ENCODE measurements around the gene SLC7A5. TPM values are rescaled to one million over a fixed set of nuclear protein-coding genes. Genes with fewer than 3 reads are reported as not detected.
A peak's percentile ranks its signal among the peaks of the same experiment; 100 is the strongest.
"Not testable (repeated sequence)": the region's sequence is repeated elsewhere in the genome, so short reads cannot be mapped to it uniquely, and the experiment has no call there.

The SLC7A5 gene
- total and polyA plus RNA-seq, 2 of the 13 experiments (the other 11 are each of a cell fraction or from before 2014, with no cell fraction given): 79.6 to 155 TPM

GRCh38 chr16:87788730-87789436 is 80.4 kb downstream of the SLC7A5 start:
- ChIA-PET CTCF (ENCODE audit: low intra/inter-chr PET ratio, low total read pairs) (interaction anchor here (1.4 kb wide), 1 partner anchor 83 kb away, joined by 4 read pairs; no protein-coding TSS in a partner anchor), POLR2A (interaction anchor here (0.7 to 6.2 kb wide), 25 partner anchors 9 to 162 kb away, joined by 3 to 228 read pairs (median 6); partner anchors contain the start of genes BANP and SLC7A5)
- H4K20me1 ChIP-seq (ENCODE audit: insufficient read depth, low read length); H3K36me3 ChIP-seq (replicated peaks in 1 of 2; ENCODE audit: control insufficient read depth in 1 of 2, insufficient read depth in 2 of 2, low read length in 2 of 2); H3K9me3 ChIP-seq (ENCODE audit: low read length); H3K79me2 ChIP-seq (ENCODE audit: insufficient read depth, low read length); intact Hi-C loops (cut with micrococcal nuclease; ENCODE audit: unreplicated experiment); in situ Hi-C loops (cut with HindIII; ENCODE audit: extremely low pct_ligation_motif_present, low pct_unique_long_range_greater_than_20kb); DNase-seq (ENCODE audit: low spot score); H2AFZ ChIP-seq (ENCODE audit: low read length); H3K27me3 ChIP-seq (ENCODE audit: control insufficient read depth in 1 of 2, insufficient read depth in 2 of 2, low read length in 2 of 2): not testable (repeated sequence)
- H3K4me2 ChIP-seq (ENCODE audit: low read depth, low read length): peak overlapping the region; percentile 82
- peak overlapping the region; percentile 4 to 64 (median 6); a peak in 4 of 6 replicates for H3K4me3 ChIP-seq (replicated peaks in 1 of 3; ENCODE audit: insufficient read depth in 1 of 3, low read depth in 2 of 3, low read length in 3 of 3)
- WGBS (ENCODE audit: low lambda C conversion rate): 10% methylated on average over 10 of the region's 10 CpGs
- peaks cover 78% of the 10 kb centered on the region for H3K4me1 ChIP-seq (ENCODE audit: insufficient read depth, low read length)
- BruUV-seq (replicated peaks): TSS peak; percentile 89
- FAIRE-seq: peak; percentile 48
- peak; percentile 9 for ATAC-seq
- peak overlapping the region; percentile 88 for H3K27ac ChIP-seq (ENCODE audit: extremely low read length, insufficient read depth, low read length)
- peak overlapping the region; percentile 76 for H3K9ac ChIP-seq (ENCODE audit: insufficient read depth, low read depth, low read length)
- TF ChIP-seq ZBTB33 (CRISPR knock-in tag; IDR thresholded peaks at IDR 0.05) (peak; percentile 39; the same call in 1 of the 2 replicates), TBX3 (IDR thresholded peaks at IDR 0.05; ENCODE audit: borderline replicate concordance) (peak; percentile 43; the same call in 1 of the 2 replicates), ZNF362 (CRISPR knock-in tag; IDR thresholded peaks at IDR 0.05; ENCODE audit: borderline replicate concordance) (peak; percentile 44; the same call in 1 of the 2 replicates), TEAD3 (CRISPR knock-in tag; optimal IDR thresholded peaks at IDR 0.05; ENCODE audit: borderline replicate concordance) (peak; percentile 22), ZNF121 (CRISPR knock-in tag; IDR thresholded peaks at IDR 0.05) (peak; percentile 97), ZSCAN9 (CRISPR knock-in tag; IDR thresholded peaks at IDR 0.05; ENCODE audit: borderline replicate concordance) (0 out of 2 replicates have a peak, but pooled peaks have one; percentile 25), AHDC1 (CRISPR knock-in tag; IDR thresholded peaks at IDR 0.05; ENCODE audit: borderline replicate concordance) (peak; percentile 28; the same call in 1 of the 2 replicates), NFIC (IDR thresholded peaks at IDR 0.05; ENCODE audit: low read length) (0 out of 2 replicates have a peak, but pooled peaks have one; percentile 15), NCOA2 (CRISPR knock-in tag; IDR thresholded peaks at IDR 0.05) (0 out of 2 replicates have a peak, but pooled peaks have one; percentile 25), MAX (IDR thresholded peaks at IDR 0.05) (0 out of 2 replicates have a peak, but pooled peaks have one; percentile 18), SALL1 (CRISPR knock-in tag; IDR thresholded peaks at IDR 0.05) (peak; percentile 75), ZNF790 (CRISPR knock-in tag; IDR thresholded peaks at IDR 0.05; ENCODE audit: borderline replicate concordance) (0 out of 2 replicates have a peak, but pooled peaks have one; percentile 24), FOSL2 (CRISPR knock-in tag; IDR thresholded peaks at IDR 0.05) (0 out of 2 replicates have a peak, but pooled peaks have one; percentile 8), FOXA3 (CRISPR knock-in tag; IDR thresholded peaks at IDR 0.05) (peak; percentile 34; the same call in 1 of the 2 replicates)
